ENCODE data around the gene ZNF836.

DNA sequence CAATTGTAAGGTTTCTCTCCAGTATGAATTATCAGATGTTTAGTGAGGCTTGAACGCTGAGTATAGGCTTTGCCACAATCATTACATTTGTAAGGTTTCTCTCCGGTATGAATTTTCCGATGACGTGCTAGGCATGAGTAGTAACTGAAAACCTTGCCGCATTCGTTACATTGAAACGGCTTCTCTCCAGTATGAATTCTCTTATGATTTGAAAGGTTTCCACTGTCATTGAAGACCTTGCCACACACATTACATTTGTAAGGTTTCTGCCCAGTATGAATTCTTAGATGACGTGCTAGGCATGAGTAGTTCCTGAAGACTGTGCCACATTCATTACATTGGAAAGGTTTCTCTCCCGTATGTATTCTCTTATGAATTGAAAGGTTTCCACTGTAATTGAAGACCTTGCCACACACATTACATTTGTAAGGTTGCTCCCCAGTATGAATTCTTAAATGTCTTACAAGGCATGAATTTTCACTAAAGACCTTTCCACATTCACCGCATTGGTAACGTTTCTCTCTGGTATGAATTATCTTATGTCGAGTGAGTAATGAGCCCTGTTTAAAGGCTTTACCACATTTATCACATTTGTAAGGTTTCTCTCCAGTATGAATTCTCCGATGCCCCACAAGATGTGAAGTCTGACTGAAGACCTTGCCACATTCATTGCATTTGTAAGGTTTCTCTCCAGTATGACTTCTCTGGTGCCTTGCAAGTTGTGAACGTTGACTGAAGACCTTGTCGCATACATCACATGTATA is 15.6 kb downstream of the ZNF836 start:
- no peak for TF ChIP-seq TARDBP (IDR thresholded peaks at IDR 0.05)
- TF ChIP-seq, protein P1, sequence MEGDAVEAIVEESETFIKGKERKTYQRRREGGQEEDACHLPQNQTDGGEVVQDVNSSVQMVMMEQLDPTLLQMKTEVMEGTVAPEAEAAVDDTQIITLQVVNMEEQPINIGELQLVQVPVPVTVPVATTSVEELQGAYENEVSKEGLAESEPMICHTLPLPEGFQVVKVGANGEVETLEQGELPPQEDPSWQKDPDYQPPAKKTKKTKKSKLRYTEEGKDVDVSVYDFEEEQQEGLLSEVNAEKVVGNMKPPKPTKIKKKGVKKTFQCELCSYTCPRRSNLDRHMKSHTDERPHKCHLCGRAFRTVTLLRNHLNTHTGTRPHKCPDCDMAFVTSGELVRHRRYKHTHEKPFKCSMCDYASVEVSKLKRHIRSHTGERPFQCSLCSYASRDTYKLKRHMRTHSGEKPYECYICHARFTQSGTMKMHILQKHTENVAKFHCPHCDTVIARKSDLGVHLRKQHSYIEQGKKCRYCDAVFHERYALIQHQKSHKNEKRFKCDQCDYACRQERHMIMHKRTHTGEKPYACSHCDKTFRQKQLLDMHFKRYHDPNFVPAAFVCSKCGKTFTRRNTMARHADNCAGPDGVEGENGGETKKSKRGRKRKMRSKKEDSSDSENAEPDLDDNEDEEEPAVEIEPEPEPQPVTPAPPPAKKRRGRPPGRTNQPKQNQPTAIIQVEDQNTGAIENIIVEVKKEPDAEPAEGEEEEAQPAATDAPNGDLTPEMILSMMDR (IDR thresholded peaks at IDR 0.05 in 2 of 3, conservative IDR thresholded peaks at IDR 0.05 in 1 of 3; ENCODE audit: insufficient read depth in 2 of 3, low read depth in 1 of 3, low read length in 3 of 3), result no peak
- TF ChIP-seq SLC30A9 (CRISPR knock-in tag; IDR thresholded peaks at IDR 0.05), result no peak
- no peak for TF ChIP-seq CBX2 (IDR thresholded peaks at IDR 0.05; ENCODE audit: insufficient read depth, low read length, poor library complexity, severe bottlenecking)
- TF ChIP-seq TAF1 (IDR thresholded peaks at IDR 0.05; ENCODE audit: control insufficient read depth, extremely low read depth, insufficient read depth, low read length, severe bottlenecking), result no peak
- no peak for TF ChIP-seq CBX5 (IDR thresholded peaks at IDR 0.05; ENCODE audit: borderline replicate concordance, low read depth)
- no peak for TF ChIP-seq RBM22 (IDR thresholded peaks at IDR 0.05; ENCODE audit: low read depth, low read length, poor library complexity, severe bottlenecking)
- TF ChIP-seq BRCA1 (IDR thresholded peaks at IDR 0.05), result no peak
- no peak for TF ChIP-seq BRCA1 (CRISPR knock-in tag; IDR thresholded peaks at IDR 0.05)

All from K562 (cell line).